Adrenal gland (tissue), 5 donors: Measurements from ENCODE around the gene SUN2.

ENCODE experiments used
- CTCF ChIP-seq, 6 experiments: fragments of 450-650 bp in 4 of 6; fragments of 200-600 bp in 2 of 6; sonication (generic) in 1 of 6; IDR thresholded peaks; 1 replicate in 5 of 6; 2 replicates in 1 of 6; pipeline versions ENCODE4 v1.5.1 to v1.8.0; 2016 to 2021; ENCODE audit warnings: antibody characterized with exemption in 6 of 6, mild to moderate bottlenecking in 2 of 6, moderate library complexity in 1 of 6
- POLR2A ChIP-seq, 2 donors: fragments of 450-650 bp; IDR thresholded peaks; one replicate each; pipeline ENCODE4 v1.6.1; 2017; ENCODE audit warnings: antibody characterized with exemption in 2 of 2, mild to moderate bottlenecking in 2 of 2, moderate library complexity in 1 of 2
- donor health status: DM: no; HTN: no; CAD: no.

- TF ChIP-seq CTCF (IDR thresholded peaks at IDR 0.05) (no peak), POLR2A (IDR thresholded peaks at IDR 0.05) (no peak)
Measured at GRCh38 chr22:38721551-38721950, 34.2 kb downstream of the SUN2 start.
